PC-9 (cell line): ENCODE measurements around the gene CNNM4.

Experiments
- EZH2 ChIP-seq: fragments of 200-600 bp; sonication (generic); IDR thresholded peaks from 2 replicates; pipeline ENCODE4 v1.8.0; 2017; ENCODE audit warnings: antibody characterized with exemption, low read depth
- TF ChIP-seq, protein P1 (sequence below): fragments of 200-600 bp; sonication (generic); conservative IDR thresholded peaks from 2 replicates; pipeline ENCODE4 v1.6.1; 2017; ENCODE audit warnings: mixed run types, antibody characterized with exemption, mild to moderate bottlenecking, moderate library complexity

DNA sequence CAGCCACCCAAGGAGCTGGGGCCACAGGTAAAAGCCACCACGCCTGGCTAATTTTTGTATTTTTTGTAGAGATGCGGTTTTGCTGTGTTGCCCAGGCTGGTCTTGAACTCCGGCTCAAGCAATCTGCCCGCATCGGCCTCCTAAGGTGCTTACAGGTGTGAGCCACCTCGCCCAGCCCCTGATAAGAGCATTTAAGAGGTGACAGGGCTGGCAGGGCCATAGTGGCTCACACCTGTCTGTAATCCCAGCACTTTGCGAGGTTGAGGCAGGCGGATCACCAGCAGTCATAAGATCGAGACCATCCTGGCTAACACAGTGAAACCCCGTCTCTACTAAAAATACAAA is 46.4 kb downstream of the CNNM4 start:
- no peak for TF ChIP-seq EZH2
- TF ChIP-seq, protein P1, sequence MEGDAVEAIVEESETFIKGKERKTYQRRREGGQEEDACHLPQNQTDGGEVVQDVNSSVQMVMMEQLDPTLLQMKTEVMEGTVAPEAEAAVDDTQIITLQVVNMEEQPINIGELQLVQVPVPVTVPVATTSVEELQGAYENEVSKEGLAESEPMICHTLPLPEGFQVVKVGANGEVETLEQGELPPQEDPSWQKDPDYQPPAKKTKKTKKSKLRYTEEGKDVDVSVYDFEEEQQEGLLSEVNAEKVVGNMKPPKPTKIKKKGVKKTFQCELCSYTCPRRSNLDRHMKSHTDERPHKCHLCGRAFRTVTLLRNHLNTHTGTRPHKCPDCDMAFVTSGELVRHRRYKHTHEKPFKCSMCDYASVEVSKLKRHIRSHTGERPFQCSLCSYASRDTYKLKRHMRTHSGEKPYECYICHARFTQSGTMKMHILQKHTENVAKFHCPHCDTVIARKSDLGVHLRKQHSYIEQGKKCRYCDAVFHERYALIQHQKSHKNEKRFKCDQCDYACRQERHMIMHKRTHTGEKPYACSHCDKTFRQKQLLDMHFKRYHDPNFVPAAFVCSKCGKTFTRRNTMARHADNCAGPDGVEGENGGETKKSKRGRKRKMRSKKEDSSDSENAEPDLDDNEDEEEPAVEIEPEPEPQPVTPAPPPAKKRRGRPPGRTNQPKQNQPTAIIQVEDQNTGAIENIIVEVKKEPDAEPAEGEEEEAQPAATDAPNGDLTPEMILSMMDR = no peak
